ENCODE data around the gene BOK. TPM values are rescaled to one million over a fixed set of nuclear protein-coding genes. Genes with fewer than 3 reads are reported as not detected.

The BOK gene
- total and polyA plus RNA-seq, 9 of the 15 experiments (the other 6 are each of a cell fraction or from before 2014, with no cell fraction given), result 0.03 to 3.3 (median 2.0) TPM; not detected in 1

GRCh38 chr2:241574911-241575623, 16.5 kb downstream of the BOK start:
- H4K20me1 ChIP-seq (replicated peaks; ENCODE audit: control insufficient read depth, insufficient read depth, low read length), result no peaks in the 10 kb centered on the region
- H3K79me2 ChIP-seq (ENCODE audit: control insufficient read depth, insufficient read depth, low read length), result no peaks in the 10 kb centered on the region
- intact Hi-C loops (cut with micrococcal nuclease), result no loop called here
- WGBS (ENCODE audit: insufficient coverage, low coverage, missing lambda C conversion rate), result 74% methylated on average over 5 of the region's 7 CpGs
- no peak overlapping the region for H3K4me2 ChIP-seq (ENCODE audit: insufficient read depth, low read length)
- CTCF ChIA-PET (ENCODE audit: low intra/inter-chr PET ratio), result no interaction called here
- BruUV-seq (replicated peaks), result no TSS peak
- H3K36me3 ChIP-seq (ENCODE audit: control insufficient read depth, insufficient read depth, low read length), result no peaks in the 10 kb centered on the region
- ATAC-seq (no peak), FAIRE-seq (no peak), DNase-seq (ENCODE audit: extremely low read depth in 1 of 4, low spot score in 3 of 4) (no peak)
- no peak for TF ChIP-seq SMAD4 (CRISPR knock-in tag; conservative IDR thresholded peaks at IDR 0.05)
- no peak for TF ChIP-seq GABPA (tag; conservative IDR thresholded peaks at IDR 0.05; ENCODE audit: low read depth)
- TF ChIP-seq ZC3H4 (CRISPR knock-in tag; IDR thresholded peaks at IDR 0.05; ENCODE audit: borderline replicate concordance), result no peak
- TF ChIP-seq SMARCA5 (IDR thresholded peaks at IDR 0.05), result no peak
- TF ChIP-seq DEAF1 (CRISPR knock-in tag; IDR thresholded peaks at IDR 0.05), result no peak
- TF ChIP-seq DACH1 (IDR thresholded peaks at IDR 0.05; ENCODE audit: partially characterized antibody), result no peak
- TF ChIP-seq TCF15 (CRISPR knock-in tag; IDR thresholded peaks at IDR 0.05), result no peak
- no peak for TF ChIP-seq ATF3 (IDR thresholded peaks at IDR 0.05)
- no peak for TF ChIP-seq ATF3 (CRISPR knock-in tag; conservative IDR thresholded peaks at IDR 0.05)
- TF ChIP-seq KAT2B (IDR thresholded peaks at IDR 0.05; ENCODE audit: low read depth, low read length), result no peak
- TF ChIP-seq SRSF7 (optimal IDR thresholded peaks at IDR 0.05; ENCODE audit: low read depth, low read length), result no peak
- TF ChIP-seq ETV1 (tag; conservative IDR thresholded peaks at IDR 0.05; ENCODE audit: low read depth), result no peak
- TF ChIP-seq ZBTB11 (CRISPR knock-in tag; IDR thresholded peaks at IDR 0.05), result no peak
- in situ Hi-C loops (cut with MboI), result no loop called here
- POLR2A ChIA-PET, result interaction anchor here (1.0 kb wide), 1 partner anchor 32 kb away, joined by 4 read pairs; no protein-coding TSS in a partner anchor
- no peak overlapping the region for H2AFZ ChIP-seq (ENCODE audit: low read depth, low read length)
- H3K9me1 ChIP-seq (ENCODE audit: control insufficient read depth, insufficient read depth, low read length), result no peaks in the 10 kb centered on the region
- no peak overlapping the region for H3K9ac ChIP-seq (ENCODE audit: insufficient read depth in 1 of 2, low read depth in 2 of 2, low read length in 2 of 2)
- H3K27me3 ChIP-seq (ENCODE audit: control insufficient read depth in 2 of 2, insufficient read depth in 2 of 2, low read length in 2 of 2), result no peaks in the 10 kb centered on the region
- no peak overlapping the region for H3K27ac ChIP-seq (ENCODE audit: extremely low read depth, low read depth, low read length)
- no peak overlapping the region for H3K4me3 ChIP-seq
- no peaks in the 10 kb centered on the region for H3K9me3 ChIP-seq (replicated peaks; ENCODE audit: control insufficient read depth, insufficient read depth, low read depth, low read length)
- H3K4me1 ChIP-seq (replicated peaks in 1 of 2; ENCODE audit: control insufficient read depth in 2 of 2, insufficient read depth in 2 of 2, low read length in 2 of 2), result peaks cover 0 to 7% of the 10 kb centered on the region in 2 experiments; a peak in 2 of 5 replicates

Data from K562 (cell line).